Calu3 (cell line): Measurements from ENCODE around the gene EFCAB12. TPM values are rescaled to one million over a fixed set of nuclear protein-coding genes. Genes with fewer than 3 reads are reported as not detected.

Experiments
- BruUV-seq: library from RNA; stranded (reverse); fragments of 400-500 nt; replicated peaks from 2 replicates; lab custom pipeline; 2021; lab: Mats Ljungman, UMichigan
- CTCF ChIA-PET: fragments of 300-600 bp; sonication (Branson Sonifier 250); formaldehyde crosslinking; loops from one replicate; lab custom pipeline; 2022; ENCODE audit warnings: antibody characterized with exemption; lab: Charles Lee
- DNase-seq: peaks from one replicate; pipeline ENCODE4 v3.0.0; 2022
- H3K27ac Mint-ChIP-seq: one replicate; pipeline ENCODE4 v1.8.0; 2022; ENCODE audit warnings: mixed read lengths; ENCODE audit not compliant: unreplicated experiment
- H3K27me3 Mint-ChIP-seq: one replicate; pipeline ENCODE4 v1.8.0; 2022; ENCODE audit warnings: mixed read lengths; ENCODE audit not compliant: unreplicated experiment
- H3K36me3 Mint-ChIP-seq: one replicate; pipeline ENCODE4 v1.8.0; 2022; ENCODE audit warnings: mild to moderate bottlenecking, moderate library complexity, mixed read lengths; ENCODE audit not compliant: insufficient read depth, unreplicated experiment
- H3K4me1 Mint-ChIP-seq: one replicate; pipeline ENCODE4 v1.8.0; 2022; ENCODE audit warnings: mild to moderate bottlenecking, low read depth, mixed read lengths; ENCODE audit not compliant: unreplicated experiment
- H3K4me3 Mint-ChIP-seq: one replicate; pipeline ENCODE4 v1.8.0; 2022; ENCODE audit warnings: mild to moderate bottlenecking, low read depth, moderate library complexity, mixed read lengths; ENCODE audit not compliant: unreplicated experiment
- H3K9me3 Mint-ChIP-seq: one replicate; pipeline ENCODE4 v1.8.0; 2022; ENCODE audit warnings: low read depth, mixed read lengths; ENCODE audit not compliant: unreplicated experiment
- intact Hi-C: fragments of 100-400 bp; cut with micrococcal nuclease; formaldehyde crosslinking; loops from one replicate; pipeline ENCODE4 v1.10.0; 2022; ENCODE audit not compliant: unreplicated experiment
- total RNA-seq: library from RNA; stranded (reverse); gene quantifications from 2 replicates; pipeline ENCODE4 v1.2.3, GENCODE V29; 2022
- TF ChIP-seq, protein P1 (sequence below): fragments of 200-600 bp; IDR thresholded peaks from one replicate; pipeline ENCODE4 v1.8.0; 2022; ENCODE audit warnings: antibody characterized with exemption; ENCODE audit not compliant: unreplicated experiment

The EFCAB12 gene
- total RNA-seq, 1 experiment from 2014 or later, result 0.42 TPM

DNA sequence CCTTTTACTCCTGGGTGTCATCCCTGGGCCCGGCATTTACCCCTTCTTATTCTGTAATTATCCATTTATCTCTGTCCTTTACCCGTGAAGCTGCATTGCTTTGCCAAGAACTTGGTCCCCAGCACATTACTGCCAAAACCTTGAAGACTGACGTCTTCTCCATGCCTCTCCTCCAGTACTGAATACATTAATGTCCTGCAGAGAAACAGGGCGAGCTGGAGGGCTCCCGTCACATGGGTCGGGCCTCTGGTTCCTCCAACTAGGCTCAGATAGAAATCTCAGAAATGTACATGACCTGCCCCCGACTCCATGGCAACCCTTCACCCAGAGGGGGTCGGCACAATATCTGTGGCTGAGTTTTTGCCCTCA, 445 bp downstream of the EFCAB12 start:
- Mint-ChIP-seq H3K4me3 (peak overlapping the region; percentile 74), H3K27ac (peak overlapping the region; percentile 67), H3K4me1 (peaks cover 10% of the 10 kb centered on the region), H3K27me3 (peaks cover 33% of the 10 kb centered on the region), H3K9me3 (no peaks in the 10 kb centered on the region), H3K36me3 (peaks cover 30% of the 10 kb centered on the region)
- CTCF ChIA-PET, result interaction anchor here (1.0 to 1.8 kb wide), 5 partner anchors 14 to 458 kb away, joined by 3 to 9 read pairs (median 5); no protein-coding TSS in a partner anchor
- no peak for DNase-seq
- TF ChIP-seq, protein P1, sequence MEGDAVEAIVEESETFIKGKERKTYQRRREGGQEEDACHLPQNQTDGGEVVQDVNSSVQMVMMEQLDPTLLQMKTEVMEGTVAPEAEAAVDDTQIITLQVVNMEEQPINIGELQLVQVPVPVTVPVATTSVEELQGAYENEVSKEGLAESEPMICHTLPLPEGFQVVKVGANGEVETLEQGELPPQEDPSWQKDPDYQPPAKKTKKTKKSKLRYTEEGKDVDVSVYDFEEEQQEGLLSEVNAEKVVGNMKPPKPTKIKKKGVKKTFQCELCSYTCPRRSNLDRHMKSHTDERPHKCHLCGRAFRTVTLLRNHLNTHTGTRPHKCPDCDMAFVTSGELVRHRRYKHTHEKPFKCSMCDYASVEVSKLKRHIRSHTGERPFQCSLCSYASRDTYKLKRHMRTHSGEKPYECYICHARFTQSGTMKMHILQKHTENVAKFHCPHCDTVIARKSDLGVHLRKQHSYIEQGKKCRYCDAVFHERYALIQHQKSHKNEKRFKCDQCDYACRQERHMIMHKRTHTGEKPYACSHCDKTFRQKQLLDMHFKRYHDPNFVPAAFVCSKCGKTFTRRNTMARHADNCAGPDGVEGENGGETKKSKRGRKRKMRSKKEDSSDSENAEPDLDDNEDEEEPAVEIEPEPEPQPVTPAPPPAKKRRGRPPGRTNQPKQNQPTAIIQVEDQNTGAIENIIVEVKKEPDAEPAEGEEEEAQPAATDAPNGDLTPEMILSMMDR, result no peak
- intact Hi-C loops, result no loop called here
- BruUV-seq, result no TSS peak

DNA sequence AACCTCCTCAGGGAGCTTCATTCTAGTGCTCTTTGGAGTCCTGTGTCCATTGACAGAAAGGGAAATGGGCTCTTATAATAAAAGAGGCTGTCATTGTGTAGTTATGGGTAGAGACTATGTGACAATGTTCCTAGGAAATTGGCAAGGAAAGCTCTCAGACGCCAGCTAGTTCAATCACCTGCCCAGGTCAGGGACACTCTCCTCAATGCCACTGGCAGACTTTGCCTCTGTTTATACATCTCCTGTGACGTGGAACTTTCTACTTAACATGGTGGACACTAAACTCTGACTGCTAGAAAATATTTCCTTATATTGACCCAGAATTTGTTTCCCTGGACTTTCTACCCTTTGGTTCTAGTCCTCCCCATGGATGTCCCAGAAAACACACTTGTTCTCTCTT, 2.8 kb downstream of the EFCAB12 start:
- H3K36me3 Mint-ChIP-seq, result peaks cover 13% of the 10 kb centered on the region
- no TSS peak for BruUV-seq
- no peaks in the 10 kb centered on the region for H3K9me3 Mint-ChIP-seq
- H3K27me3 Mint-ChIP-seq, result peaks cover 33% of the 10 kb centered on the region
- CTCF ChIA-PET, result interaction anchor here (0.7 kb wide), 1 partner anchor 179 kb away, joined by 6 read pairs; no protein-coding TSS in a partner anchor
- DNase-seq, result no peak
- H3K4me3 Mint-ChIP-seq, result no peak overlapping the region
- TF ChIP-seq, protein P1, result no peak
- intact Hi-C loops, result no loop called here
- peaks cover 10% of the 10 kb centered on the region for H3K4me1 Mint-ChIP-seq
- no peak overlapping the region for H3K27ac Mint-ChIP-seq

DNA sequence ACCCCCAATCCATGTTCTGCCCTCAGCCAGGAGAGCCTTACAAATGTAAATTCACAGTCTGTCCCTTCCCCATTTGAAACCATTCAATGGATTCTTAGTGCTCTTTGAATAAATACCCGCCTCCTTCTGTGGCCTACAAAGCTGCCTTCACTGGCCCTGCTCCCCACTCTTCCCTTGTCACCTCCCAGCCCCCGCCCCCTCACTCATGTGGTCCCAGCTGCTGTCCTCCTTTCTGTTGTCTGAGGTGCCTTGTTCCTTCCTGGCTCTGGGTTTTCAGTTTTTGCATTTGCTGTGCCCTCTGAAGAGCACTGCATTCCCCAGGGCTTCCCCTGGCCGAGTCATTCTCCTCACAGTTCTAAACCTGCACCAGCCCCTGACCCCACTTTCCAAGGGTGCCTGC, 3.2 kb downstream of the EFCAB12 start:
- intact Hi-C loops, result no loop called here

DNA sequence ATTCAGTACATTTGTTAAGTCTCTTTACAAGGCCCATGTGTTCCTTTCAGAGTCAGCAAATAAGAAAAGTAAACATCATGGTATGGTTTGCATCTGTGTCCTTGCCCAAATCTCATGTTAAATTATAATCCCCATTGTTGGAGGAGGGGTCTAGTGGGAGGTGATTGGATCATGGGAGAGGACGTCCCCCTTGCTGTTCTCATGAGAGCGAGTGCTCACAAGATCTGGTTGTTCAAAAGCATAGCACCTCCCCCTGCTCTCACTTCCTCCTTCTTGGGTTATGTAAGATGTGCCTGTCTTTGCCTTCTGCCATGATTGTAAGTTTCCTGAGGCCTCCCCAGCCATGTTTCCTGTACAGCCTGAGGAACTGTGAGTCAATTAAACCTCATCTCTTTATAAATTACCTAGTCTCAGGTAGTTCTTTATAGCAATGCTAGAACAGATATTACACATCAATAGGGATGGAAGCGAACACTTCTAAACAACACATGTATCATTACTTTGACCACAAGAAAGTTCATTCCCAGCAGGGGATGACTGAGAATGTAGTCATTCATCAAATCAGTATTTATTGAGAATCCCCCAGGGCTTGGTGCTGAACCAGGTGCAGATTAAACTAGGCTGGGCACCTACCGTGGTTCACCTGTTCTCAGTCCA, 4.1 kb downstream of the EFCAB12 start:
- intact Hi-C loops, result no loop called here
- H3K9me3 Mint-ChIP-seq, result no peaks in the 10 kb centered on the region
- DNase-seq, result no peak
- TF ChIP-seq, protein P1, result no peak
- H3K4me3 Mint-ChIP-seq, result no peak overlapping the region
- peaks cover 33% of the 10 kb centered on the region for H3K27me3 Mint-ChIP-seq
- peaks cover 13% of the 10 kb centered on the region for H3K36me3 Mint-ChIP-seq
- H3K27ac Mint-ChIP-seq, result no peak overlapping the region
- CTCF ChIA-PET, result no interaction called here
- H3K4me1 Mint-ChIP-seq, result peaks cover 10% of the 10 kb centered on the region
- BruUV-seq, result no TSS peak

More for the DNA sequence above, 3.2 kb downstream of the EFCAB12 start:
- Mint-ChIP-seq H3K27me3 (peaks cover 33% of the 10 kb centered on the region), H3K9me3 (no peaks in the 10 kb centered on the region), H3K27ac (no peak overlapping the region), H3K4me1 (peaks cover 10% of the 10 kb centered on the region), H3K36me3 (peaks cover 13% of the 10 kb centered on the region), H3K4me3 (no peak overlapping the region)
- BruUV-seq, result no TSS peak
- DNase-seq, result no peak
- CTCF ChIA-PET, result no interaction called here
- TF ChIP-seq, protein P1, result no peak
